Loucy (cell line): ENCODE results near the gene ALK.

Source experiments
- EZH2phosphoT487 ChIP-seq: fragments of 200-600 bp; IDR thresholded peaks from 2 replicates; pipeline ENCODE4 v1.6.1; 2018; ENCODE audit warnings: antibody characterized with exemption, mild to moderate bottlenecking, moderate library complexity, borderline replicate concordance
- TF ChIP-seq, protein P1 (sequence below): fragments of 200-600 bp; sonication (generic); conservative IDR thresholded peaks from 2 replicates; pipeline ENCODE4 v1.5.1; 2014; ENCODE audit warnings: mild to moderate bottlenecking, antibody characterized with exemption, low read length

DNA sequence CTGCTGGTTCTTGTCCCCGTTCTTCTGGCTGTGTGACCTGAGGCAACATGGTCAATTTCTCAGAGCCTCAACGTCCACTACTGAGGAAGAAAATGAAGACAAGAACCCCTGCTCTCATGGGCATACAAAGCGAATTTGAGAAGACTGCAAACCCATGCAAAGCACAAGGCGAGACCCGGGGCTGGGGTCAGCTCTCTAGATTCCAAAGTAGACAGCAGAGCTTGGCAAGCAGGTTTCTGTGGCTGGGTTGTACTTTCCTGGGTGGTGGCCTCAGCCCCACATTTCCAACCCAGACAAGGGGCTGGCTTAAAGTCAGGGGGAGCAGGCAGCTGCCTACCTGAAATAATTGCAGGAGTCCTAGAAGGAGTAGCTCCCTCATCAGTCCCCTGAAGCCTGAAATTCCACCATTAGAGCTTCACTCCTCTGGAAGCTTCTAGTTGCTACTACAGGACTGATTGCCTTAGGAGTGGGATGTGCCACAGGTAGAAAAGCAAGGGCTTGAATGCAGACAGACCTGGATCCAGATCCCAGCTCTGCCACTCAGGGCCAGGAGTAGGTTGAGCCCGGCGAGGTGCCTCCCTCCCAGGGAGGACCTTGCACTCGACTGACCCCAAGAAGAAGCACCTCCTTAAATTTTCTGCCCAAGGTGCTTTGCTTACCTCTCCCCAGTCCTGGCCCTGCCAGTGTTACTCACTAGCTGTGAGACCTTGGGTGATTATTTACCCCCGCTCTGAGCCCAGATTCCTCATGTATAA is 678.6 kb downstream of the ALK start:
- TF ChIP-seq, protein P1, sequence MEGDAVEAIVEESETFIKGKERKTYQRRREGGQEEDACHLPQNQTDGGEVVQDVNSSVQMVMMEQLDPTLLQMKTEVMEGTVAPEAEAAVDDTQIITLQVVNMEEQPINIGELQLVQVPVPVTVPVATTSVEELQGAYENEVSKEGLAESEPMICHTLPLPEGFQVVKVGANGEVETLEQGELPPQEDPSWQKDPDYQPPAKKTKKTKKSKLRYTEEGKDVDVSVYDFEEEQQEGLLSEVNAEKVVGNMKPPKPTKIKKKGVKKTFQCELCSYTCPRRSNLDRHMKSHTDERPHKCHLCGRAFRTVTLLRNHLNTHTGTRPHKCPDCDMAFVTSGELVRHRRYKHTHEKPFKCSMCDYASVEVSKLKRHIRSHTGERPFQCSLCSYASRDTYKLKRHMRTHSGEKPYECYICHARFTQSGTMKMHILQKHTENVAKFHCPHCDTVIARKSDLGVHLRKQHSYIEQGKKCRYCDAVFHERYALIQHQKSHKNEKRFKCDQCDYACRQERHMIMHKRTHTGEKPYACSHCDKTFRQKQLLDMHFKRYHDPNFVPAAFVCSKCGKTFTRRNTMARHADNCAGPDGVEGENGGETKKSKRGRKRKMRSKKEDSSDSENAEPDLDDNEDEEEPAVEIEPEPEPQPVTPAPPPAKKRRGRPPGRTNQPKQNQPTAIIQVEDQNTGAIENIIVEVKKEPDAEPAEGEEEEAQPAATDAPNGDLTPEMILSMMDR: no peak
- TF ChIP-seq EZH2phosphoT487: no peak
